Fibroblast of lung (primary cell): Measurements from ENCODE around the gene RAB11FIP5.

Experiments used
- CTCF ChIP-seq, 2 donors: IDR thresholded peaks in 1 of 2; conservative IDR thresholded peaks in 1 of 2; 1 replicate in 1 of 2; 2 replicates in 1 of 2; pipeline ENCODE4 v1.5.1; 2011 to 2012; ENCODE audit warnings: low read length in 2 of 2, control low read depth in 1 of 2, inconsistent platforms in 1 of 2, low read depth in 1 of 2, mild to moderate bottlenecking in 1 of 2
- EZH2 ChIP-seq: IDR thresholded peaks from 2 replicates; pipeline ENCODE4 v1.5.1; 2012; ENCODE audit warnings: low read length, control low read depth, mild to moderate bottlenecking; ENCODE audit errors: missing control alignments

GRCh38 chr2:73084971-73085370 lies 27.8 kb downstream of the RAB11FIP5 start:
- TF ChIP-seq CTCF (conservative IDR thresholded peaks at IDR 0.05 in 1 of 2, IDR thresholded peaks at IDR 0.05 in 1 of 2; ENCODE audit: low read depth in 1 of 2, low read length in 2 of 2) (no peak), EZH2 (no peak)
